Neutrophil (primary cell): ENCODE results near the gene DSCAM.

Source experiments
- H3K27ac ChIP-seq: fragments of 200-600 bp; sonication (generic); 2 replicates; pipeline ENCODE4 v1.5.1; 2016; ENCODE audit warnings: mild to moderate bottlenecking, moderate library complexity
- H3K27me3 ChIP-seq: fragments of 200-600 bp; sonication (generic); 2 replicates; pipeline ENCODE4 v1.6.0; 2016; ENCODE audit warnings: mild to moderate bottlenecking
- H3K36me3 ChIP-seq: fragments of 200-600 bp; sonication (generic); 2 replicates; pipeline ENCODE4 v1.5.1; 2017
- H3K4me1 ChIP-seq, 2 experiments: fragments of 200-600 bp in 1 of 2; sonication (generic) in 1 of 2; 1 replicate in 1 of 2; 2 replicates in 1 of 2; pipeline versions ENCODE4 v1.5.1 to v1.6.1; 2013 to 2016; ENCODE audit warnings: low read depth in 1 of 2, low read length in 1 of 2, mild to moderate bottlenecking in 1 of 2, moderate library complexity in 1 of 2; ENCODE audit not compliant: control insufficient read depth in 1 of 2, insufficient read depth in 1 of 2
- H3K4me3 ChIP-seq, 2 experiments: fragments of 200-600 bp in 1 of 2; sonication (generic) in 1 of 2; 1 replicate in 1 of 2; 2 replicates in 1 of 2; pipeline ENCODE4 v1.5.1; 2013 to 2016; ENCODE audit warnings: low read depth in 1 of 2, low read length in 1 of 2, mild to moderate bottlenecking in 1 of 2, moderate library complexity in 1 of 2
- H3K9me3 ChIP-seq: fragments of 200-600 bp; sonication (generic); 2 replicates; pipeline ENCODE4 v1.5.1; 2016
- CTCF ChIP-seq: fragments of 200-600 bp; sonication (generic); IDR thresholded peaks from 2 replicates; pipeline ENCODE4 v1.5.1; 2016; ENCODE audit warnings: antibody characterized with exemption

Gene DSCAM

DNA sequence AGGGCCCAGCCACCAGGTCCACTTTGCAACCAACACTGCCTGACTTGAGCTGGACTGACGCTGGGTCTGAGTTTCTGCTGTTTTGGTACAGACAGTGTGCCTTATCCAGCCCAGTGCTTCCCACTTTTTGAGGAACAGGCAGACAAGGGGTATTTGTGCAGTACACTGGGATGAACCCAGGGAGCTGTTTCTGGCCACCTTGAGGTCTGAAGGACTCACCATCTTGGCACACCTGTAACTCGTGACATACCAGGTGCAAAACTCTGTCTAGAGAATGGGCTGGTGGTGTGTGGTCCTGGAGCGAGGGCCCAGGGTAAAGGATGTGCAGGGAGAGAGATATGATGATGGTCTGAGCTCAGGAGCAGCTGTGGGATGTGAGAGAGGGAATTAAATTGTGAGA is 831.1 kb downstream of the DSCAM start:
- Histone ChIP-seq H3K27me3 (no peaks in the 10 kb centered on the region), H3K4me1 (no peaks in the 10 kb centered on the region), H3K36me3 (no peaks in the 10 kb centered on the region), H3K9me3 (no peaks in the 10 kb centered on the region), H3K27ac (no peak overlapping the region), H3K4me3 (no peak overlapping the region)
- TF ChIP-seq CTCF, result no peak

GRCh38 chr21:40014394-40014793 is 832.6 kb downstream of the DSCAM start:
- Histone ChIP-seq H3K36me3 (no peaks in the 10 kb centered on the region), H3K27ac (no peak overlapping the region), H3K4me3 (no peak overlapping the region), H3K27me3 (no peaks in the 10 kb centered on the region), H3K4me1 (no peaks in the 10 kb centered on the region), H3K9me3 (no peaks in the 10 kb centered on the region)
- TF ChIP-seq CTCF, result no peak

GRCh38 chr21:40013001-40013735 is 833.8 kb downstream of the DSCAM start:
- Histone ChIP-seq H3K4me1 (no peaks in the 10 kb centered on the region), H3K27me3 (no peaks in the 10 kb centered on the region), H3K4me3 (no peak overlapping the region), H3K36me3 (no peaks in the 10 kb centered on the region), H3K9me3 (no peaks in the 10 kb centered on the region), H3K27ac (no peak overlapping the region)
- no peak for TF ChIP-seq CTCF

- H3K36me3 ChIP-seq, result no peaks in the 10 kb centered on the region
- no peak for TF ChIP-seq CTCF
- H3K27me3 ChIP-seq, result no peaks in the 10 kb centered on the region
- no peaks in the 10 kb centered on the region for H3K9me3 ChIP-seq
- H3K4me1 ChIP-seq, result no peaks in the 10 kb centered on the region
- H3K27ac ChIP-seq, result no peak overlapping the region
- no peak overlapping the region for H3K4me3 ChIP-seq
Observed at GRCh38 chr21:40011371-40011770, 835.6 kb downstream of the DSCAM start.

- Histone ChIP-seq H3K27me3 (no peaks in the 10 kb centered on the region), H3K9me3 (no peaks in the 10 kb centered on the region), H3K4me3 (no peak overlapping the region), H3K36me3 (no peaks in the 10 kb centered on the region), H3K27ac (no peak overlapping the region), H3K4me1 (no peaks in the 10 kb centered on the region)
- TF ChIP-seq CTCF, result no peak
Observed at GRCh38 chr21:40002978-40003377, 844.0 kb downstream of the DSCAM start.
